Measurements from ENCODE around the gene RHPN2.
A peak's percentile ranks its signal among the peaks of the same experiment; 100 is the strongest.

RHPN2 gene

DNA sequence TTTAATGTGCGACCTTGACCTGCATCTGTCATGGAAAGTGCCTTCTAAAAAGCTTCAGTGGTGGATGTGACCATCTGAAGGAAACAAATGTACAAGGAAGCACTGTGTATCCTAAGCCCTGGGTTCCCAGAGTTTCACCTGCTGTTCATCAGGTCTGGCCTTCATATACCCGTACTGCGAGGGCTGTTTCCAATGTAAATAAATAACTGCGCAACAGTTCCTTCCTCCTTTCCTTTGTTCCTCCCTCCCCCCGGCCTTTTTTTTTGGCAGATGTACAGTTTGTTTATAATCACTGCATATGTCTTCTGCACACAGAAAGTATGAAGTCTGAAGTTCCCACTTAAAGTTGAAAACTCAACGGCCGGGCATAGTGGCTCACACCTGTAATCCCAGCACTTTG is 87.4 kb downstream of the RHPN2 start:
- H3K4me3 ChIP-seq (replicated peaks; ENCODE audit: low read depth, low read length) = no peak overlapping the region
- TF ChIP-seq, protein P1, sequence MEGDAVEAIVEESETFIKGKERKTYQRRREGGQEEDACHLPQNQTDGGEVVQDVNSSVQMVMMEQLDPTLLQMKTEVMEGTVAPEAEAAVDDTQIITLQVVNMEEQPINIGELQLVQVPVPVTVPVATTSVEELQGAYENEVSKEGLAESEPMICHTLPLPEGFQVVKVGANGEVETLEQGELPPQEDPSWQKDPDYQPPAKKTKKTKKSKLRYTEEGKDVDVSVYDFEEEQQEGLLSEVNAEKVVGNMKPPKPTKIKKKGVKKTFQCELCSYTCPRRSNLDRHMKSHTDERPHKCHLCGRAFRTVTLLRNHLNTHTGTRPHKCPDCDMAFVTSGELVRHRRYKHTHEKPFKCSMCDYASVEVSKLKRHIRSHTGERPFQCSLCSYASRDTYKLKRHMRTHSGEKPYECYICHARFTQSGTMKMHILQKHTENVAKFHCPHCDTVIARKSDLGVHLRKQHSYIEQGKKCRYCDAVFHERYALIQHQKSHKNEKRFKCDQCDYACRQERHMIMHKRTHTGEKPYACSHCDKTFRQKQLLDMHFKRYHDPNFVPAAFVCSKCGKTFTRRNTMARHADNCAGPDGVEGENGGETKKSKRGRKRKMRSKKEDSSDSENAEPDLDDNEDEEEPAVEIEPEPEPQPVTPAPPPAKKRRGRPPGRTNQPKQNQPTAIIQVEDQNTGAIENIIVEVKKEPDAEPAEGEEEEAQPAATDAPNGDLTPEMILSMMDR (IDR thresholded peaks at IDR 0.05; ENCODE audit: low read depth, low read length, missing control alignments) = no peak
- DNase-seq (ENCODE audit: extremely low read depth, low read depth) = no peak

DNA sequence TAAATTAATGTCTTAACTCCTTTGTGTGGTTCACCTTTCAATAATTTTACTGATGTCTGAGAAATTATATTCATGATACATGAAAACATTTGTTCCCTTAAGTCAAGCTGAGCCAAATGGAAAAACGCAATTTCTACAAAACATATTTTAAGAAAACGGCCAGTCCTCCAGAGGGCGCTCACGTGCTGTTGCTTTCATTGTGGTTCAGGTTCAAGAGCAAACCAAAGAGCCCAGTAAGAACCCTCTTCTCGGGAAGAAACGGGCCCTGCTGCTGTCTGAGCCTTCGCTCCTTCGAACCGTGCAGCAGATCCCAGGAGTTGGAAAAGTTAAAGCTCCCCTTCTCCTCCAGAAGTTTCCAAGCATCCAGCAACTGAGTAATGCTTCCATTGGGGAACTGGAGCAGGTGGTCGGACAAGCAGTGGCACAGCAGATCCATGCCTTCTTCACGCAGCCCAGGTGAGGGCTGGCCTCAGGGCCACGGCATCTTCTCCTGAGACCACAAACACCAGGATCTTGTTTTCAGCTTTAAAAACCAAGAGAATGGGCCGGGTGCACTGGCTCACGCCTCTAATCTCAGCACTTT is 88.4 kb downstream of the RHPN2 start:
- no peak overlapping the region for H3K4me3 ChIP-seq (replicated peaks; ENCODE audit: low read depth, low read length)
- peak; percentile 49 for DNase-seq (ENCODE audit: extremely low read depth, low read depth)
- TF ChIP-seq, protein P1 (IDR thresholded peaks at IDR 0.05; ENCODE audit: low read depth, low read length, missing control alignments) = peak; percentile 88

DNA sequence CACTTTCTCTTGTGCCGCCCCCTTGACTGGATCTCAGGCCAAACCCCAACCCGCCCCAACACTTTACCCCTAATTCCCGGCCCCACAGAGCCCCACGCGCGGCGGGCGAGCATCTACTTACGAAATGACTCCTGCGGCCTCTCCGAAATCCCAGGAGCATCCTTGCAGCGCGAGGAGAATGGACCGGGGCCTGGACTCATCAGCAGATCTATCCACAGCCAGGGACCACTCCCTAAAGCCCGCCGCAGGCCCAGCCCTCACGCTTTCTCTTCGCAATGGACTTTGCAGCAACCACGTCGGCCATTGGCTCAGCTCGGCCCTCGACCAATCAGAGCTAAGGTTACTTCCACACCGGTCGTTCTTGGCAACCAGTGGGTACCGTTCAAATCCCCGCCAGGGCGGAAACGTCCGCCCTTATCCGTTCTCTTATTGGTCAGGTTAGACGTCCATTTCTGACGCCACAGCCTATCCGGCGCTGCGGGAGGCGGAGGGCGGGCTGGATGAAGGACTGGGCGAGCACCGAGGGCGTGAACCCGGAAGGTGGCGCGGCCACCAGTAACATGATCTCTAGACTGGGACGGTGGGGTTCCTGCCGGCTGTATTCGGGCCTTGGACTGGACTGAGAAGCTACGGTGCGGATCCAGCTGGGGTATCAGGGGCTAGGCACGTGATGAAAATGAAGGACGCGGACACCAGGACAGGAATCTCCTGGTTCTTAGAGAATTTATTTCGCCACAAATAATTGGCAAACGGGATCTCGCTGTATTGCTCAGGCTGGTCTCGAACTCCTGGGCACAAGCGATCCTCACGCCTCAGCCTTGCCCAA is 92.8 kb downstream of the RHPN2 start, which contains the start of the genes CEP89 and FAAP24:
CEP89 (minus strand) TSS at position 244 of the 826 bp plus-strand sequence; CDS start at position 160, 84 bp downstream.
FAAP24 (plus strand) TSS at position 528 of the 826 bp plus-strand sequence. CDS start 955 bp downstream, outside the sequence.
- H3K4me3 ChIP-seq (replicated peaks; ENCODE audit: low read depth, low read length) = peak within 1 kb of the TSS; percentile 67
- TF ChIP-seq, protein P1 (IDR thresholded peaks at IDR 0.05; ENCODE audit: low read depth, low read length, missing control alignments) = no peak
- DNase-seq (ENCODE audit: extremely low read depth, low read depth) = peak; percentile 99

DNA sequence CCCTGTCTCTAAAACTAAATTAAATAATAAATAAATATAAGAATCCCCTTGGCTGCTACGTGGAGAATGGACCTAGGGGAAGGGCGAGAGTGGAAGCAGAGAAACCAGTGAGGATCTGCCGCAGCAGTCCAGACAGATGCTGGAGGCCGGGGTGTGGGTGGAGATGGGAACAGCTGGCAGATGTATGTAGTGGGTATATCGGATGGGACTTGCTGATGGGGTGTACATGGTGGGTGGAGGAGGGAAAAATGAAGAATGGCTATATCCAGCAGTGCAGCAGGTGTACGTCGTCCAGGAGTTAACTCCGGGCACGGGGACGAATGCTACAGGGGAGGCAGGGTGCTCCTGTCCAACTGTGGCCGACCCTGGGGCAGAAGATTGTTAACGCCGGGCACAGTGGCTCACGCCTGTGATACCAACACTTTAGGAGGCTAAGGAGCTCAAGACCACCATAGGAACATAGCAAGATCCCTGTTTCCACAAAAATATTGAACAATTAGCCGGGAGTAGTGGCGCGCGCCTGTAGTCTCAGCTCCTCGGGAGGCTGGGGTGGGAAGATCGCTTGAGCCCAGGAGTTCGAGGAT is 93.6 kb downstream of the RHPN2 start:
- DNase-seq (ENCODE audit: extremely low read depth, low read depth) = no peak
- TF ChIP-seq, protein P1 (IDR thresholded peaks at IDR 0.05; ENCODE audit: low read depth, low read length, missing control alignments) = no peak
- peak overlapping the region; percentile 67 for H3K4me3 ChIP-seq (replicated peaks; ENCODE audit: low read depth, low read length)

DNA sequence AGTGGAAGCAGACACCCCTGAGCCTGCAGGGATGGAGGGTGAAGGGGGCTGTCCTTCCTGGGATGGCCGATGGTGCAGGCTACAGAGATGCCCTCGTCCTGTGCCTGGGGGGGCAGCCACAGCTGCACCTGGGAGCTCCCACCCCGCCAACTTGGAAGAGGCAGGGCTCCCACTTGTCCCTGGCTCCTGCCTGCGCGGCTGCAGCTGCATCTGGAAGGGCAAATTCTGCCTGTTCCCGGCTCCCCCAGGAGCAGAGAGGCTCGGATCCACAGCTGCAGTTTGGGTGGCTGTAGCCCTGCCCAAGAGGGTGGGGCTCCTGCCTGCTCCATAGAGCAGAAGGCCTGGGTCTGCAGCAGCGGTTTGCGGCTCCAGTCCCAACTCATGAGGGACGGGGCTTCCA is 95.1 kb downstream of the RHPN2 start:
- DNase-seq (ENCODE audit: extremely low read depth, low read depth) = no peak
- H3K4me3 ChIP-seq (replicated peaks; ENCODE audit: low read depth, low read length) = no peak overlapping the region
- TF ChIP-seq, protein P1 (IDR thresholded peaks at IDR 0.05; ENCODE audit: low read depth, low read length, missing control alignments) = no peak

DNA sequence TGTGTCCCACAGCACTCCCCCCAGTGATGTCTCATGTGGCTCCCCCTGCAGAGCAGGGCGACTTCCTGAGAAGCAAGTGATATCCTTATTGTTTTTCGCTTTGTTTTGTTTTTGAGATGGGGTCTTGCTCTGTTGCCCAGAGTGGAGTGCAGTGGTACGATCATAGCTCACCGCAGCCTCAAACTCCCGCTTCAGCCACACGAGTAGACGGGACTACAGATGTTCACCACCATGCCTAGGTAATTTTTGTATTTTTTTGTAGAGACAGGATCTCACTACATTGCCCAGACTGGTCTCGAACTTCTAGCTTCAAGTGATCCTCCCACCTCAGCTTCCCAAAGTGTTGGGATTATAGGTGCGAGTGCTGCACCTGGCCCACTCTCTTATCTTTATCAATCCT is 97.9 kb downstream of the RHPN2 start:
- DNase-seq (ENCODE audit: extremely low read depth, low read depth) = no peak
- TF ChIP-seq, protein P1 (IDR thresholded peaks at IDR 0.05; ENCODE audit: low read depth, low read length, missing control alignments) = no peak
- no peak overlapping the region for H3K4me3 ChIP-seq (replicated peaks; ENCODE audit: low read depth, low read length)

Measured in HFF-Myc (cell line).